ENCODE data around the gene OBI1. TPM values are rescaled to one million over a fixed set of nuclear protein-coding genes. Genes with fewer than 3 reads are reported as not detected.

OBI1 gene
- 14.8 and 15.4 TPM in 2 replicates for total RNA-seq
- 20.1 TPM for total RNA-seq (2013)
- polyA plus RNA-seq, result 3.1 and 4.4 TPM in 2 replicates
- polyA minus RNA-seq, result 4.4 and 5.2 TPM in 2 replicates

- POLR2A ChIA-PET, result interaction anchor here (0.6 kb wide), 1 partner anchor 1159 kb away, joined by 4 read pairs; no protein-coding TSS in a partner anchor
- peaks cover 3% of the 10 kb centered on the region for H3K27me3 Mint-ChIP-seq
These were observed at the start of gene OBI1 for GRCh38 chr13:78658630-78659449. OBI1 (minus strand) TSS chr13:78659155; CDS start chr13:78659120, 35 bp downstream.

More at GRCh38 chr13:78658630-78659449, at the start of gene OBI1:
- H3K9me3 Mint-ChIP-seq (ENCODE audit: insufficient read depth), result no peaks in the 10 kb centered on the region
- H3K4me1 Mint-ChIP-seq, result peaks cover 41% of the 10 kb centered on the region
- Histone ChIP-seq H2AFZ (ENCODE audit: insufficient read depth, low read depth, low read length, poor library complexity, severe bottlenecking) (peak within 1 kb of the TSS; percentile 95), H3K4me2 (replicated peaks; ENCODE audit: low read depth, low read length, poor library complexity, severe bottlenecking) (peak within 1 kb of the TSS; percentile 85), H3K36me3 (replicated peaks in 1 of 2; ENCODE audit: control extremely low read depth in 1 of 2, control insufficient read depth in 1 of 2, extremely low read depth in 1 of 2, insufficient read depth in 2 of 2, low read length in 1 of 2) (no peaks in the 10 kb centered on the region), H3K27me3 (replicated peaks in 1 of 4; ENCODE audit: control extremely low read depth in 1 of 4, control insufficient read depth in 3 of 4, insufficient read depth in 4 of 4, low read length in 3 of 4) (no peaks in the 10 kb centered on the region), H4K20me1 (ENCODE audit: control insufficient read depth, insufficient read depth, low read length, poor library complexity, severe bottlenecking) (peaks cover 29% of the 10 kb centered on the region), H3K9ac (ENCODE audit: low read length) (peak within 1 kb of the TSS; percentile 98), H3K4me3 (ENCODE audit: control extremely low read depth in 1 of 5, extremely low read depth in 1 of 5, insufficient read depth in 1 of 5, low read depth in 2 of 5, low read length in 4 of 5) (peak within 1 kb of the TSS; percentile 57 to 94 (median 86)), H3K9me3 (ENCODE audit: control extremely low read depth in 1 of 3, control insufficient read depth in 2 of 3, insufficient read depth in 1 of 3, low read length in 2 of 3) (no peaks in the 10 kb centered on the region), H3K79me2 (ENCODE audit: control insufficient read depth, insufficient read depth, low read length) (peaks cover 53% of the 10 kb centered on the region), H3K27ac (ENCODE audit: low read length in 2 of 2) (peak within 1 kb of the TSS; percentile 24 to 86), H3K4me1 (ENCODE audit: control insufficient read depth in 2 of 2, insufficient read depth in 2 of 2, low read length in 2 of 2) (peaks cover 11 to 14% of the 10 kb centered on the region in 2 donors)
- DNase-seq (peak; percentile 92), ATAC-seq (ENCODE audit: low read depth) (peak; percentile 98)
- peak within 1 kb of the TSS; percentile 99 for H3K4me3 Mint-ChIP-seq
- peak within 1 kb of the TSS; percentile 94 for H3K27ac Mint-ChIP-seq
- no peak for TF ChIP-seq EZH2 (IDR thresholded peaks at IDR 0.05; ENCODE audit: borderline replicate concordance, insufficient read depth, low read depth, low read length, poor library complexity, severe bottlenecking)
- no peak for TF ChIP-seq CTCF (IDR thresholded peaks at IDR 0.05)
- intact Hi-C loops (cut with micrococcal nuclease), result loop anchor here (1.0 to 5.0 kb wide), 3 partner anchors 728 to 1667 kb away; partner anchors contain the start of genes CLN5 and RBM26
- CTCF ChIA-PET, result no interaction called here
- WGBS (ENCODE audit: insufficient coverage), result under 1% methylated on average over 50 of the region's 67 CpGs

All from B cell (primary cell).